OCI-LY1 (cell line): ENCODE data around the gene ZNF518B.

Experiments
- CTCF ChIP-seq: fragments of 200-600 bp; sonication (generic), shearing (Covaris generic); IDR thresholded peaks from 2 replicates; pipeline ENCODE4 v1.5.1; 2017; ENCODE audit warnings: mild to moderate bottlenecking, antibody characterized with exemption, low read length, moderate library complexity, mixed read lengths
- EZH2 ChIP-seq: fragments of 200-600 bp; sonication (generic), shearing (Covaris generic); IDR thresholded peaks from 2 replicates; pipeline ENCODE4 v1.8.0; 2017; ENCODE audit warnings: borderline replicate concordance, mixed run types, mild to moderate bottlenecking, antibody characterized with exemption, low read length, moderate library complexity, mixed read lengths

DNA sequence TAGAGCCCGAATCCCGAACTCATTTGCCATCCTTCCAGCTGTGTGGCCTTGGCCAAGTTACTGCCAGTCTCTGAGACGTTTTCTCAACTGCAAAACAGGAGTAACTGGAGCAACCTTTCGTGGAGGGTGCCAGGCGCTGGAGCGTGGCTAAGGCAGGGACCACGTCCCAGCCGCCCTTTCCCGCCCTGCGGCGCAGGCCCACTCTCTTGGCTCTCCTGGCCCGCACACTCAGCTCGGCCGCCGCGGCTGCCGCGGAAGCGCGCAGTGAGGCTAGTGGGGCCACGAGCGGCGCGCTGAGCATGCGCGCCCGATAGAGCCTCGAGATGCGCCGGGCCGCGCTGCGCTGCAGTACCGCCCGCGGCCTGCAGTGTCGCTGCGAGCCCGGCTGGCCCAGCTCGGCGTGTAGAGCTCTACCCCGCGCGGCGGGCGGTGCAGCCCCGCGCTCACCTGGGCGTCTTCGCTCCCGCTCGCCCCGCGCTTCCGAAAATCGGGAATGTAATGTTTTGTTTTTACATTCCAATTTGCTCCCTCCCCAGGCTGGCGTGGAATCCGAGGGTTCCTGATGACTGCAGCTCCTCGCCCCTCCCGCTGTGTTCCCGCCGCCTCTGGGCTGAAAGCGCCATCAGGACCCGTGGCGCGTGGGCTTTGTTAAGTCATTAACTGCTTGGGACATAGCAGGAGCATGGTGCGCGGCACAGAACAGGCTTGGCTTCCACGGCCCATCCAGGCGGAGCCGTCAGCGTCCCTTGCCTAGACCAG lies 4.0 kb upstream of the ZNF518B start:
- TF ChIP-seq CTCF (peak; percentile 35), EZH2 (no peak)
